ENCODE data around the gene CACNG4.

- TF ChIP-seq CTCF (IDR thresholded peaks at IDR 0.05 in 4 of 5, conservative IDR thresholded peaks at IDR 0.05 in 1 of 5) = no peak
- no peak for TF ChIP-seq POLR2A (IDR thresholded peaks at IDR 0.05)
These were observed 55.8 kb downstream of the CACNG4 start for GRCh38 chr17:67020293-67020766.
